Stimulated activated naive CD8-positive, alpha-beta T cell treated with anti-CD3 and anti-CD28 coated beads, Interleukin-15, Interleukin-2, amounts not matched to agents 100 ng/mL and 50 ng/mL, for 24 hours (primary cell): ENCODE measurements around the gene CCDC177.

Experiments used
- H3K27ac Mint-ChIP-seq: one replicate; pipeline ENCODE4 v1.8.0; 2021; ENCODE audit warnings: mild to moderate bottlenecking, mixed read lengths
- H3K27me3 Mint-ChIP-seq: one replicate; pipeline ENCODE4 v1.8.0; 2021; ENCODE audit warnings: mixed read lengths
- H3K36me3 Mint-ChIP-seq: one replicate; pipeline ENCODE4 v1.8.0; 2021; ENCODE audit warnings: low read depth, mixed read lengths
- H3K4me1 Mint-ChIP-seq: one replicate; pipeline ENCODE4 v1.8.0; 2021; ENCODE audit warnings: low read depth, mixed read lengths
- H3K4me3 Mint-ChIP-seq: one replicate; pipeline ENCODE4 v1.8.0; 2021; ENCODE audit warnings: mild to moderate bottlenecking, mixed read lengths
- H3K9me3 Mint-ChIP-seq: one replicate; pipeline ENCODE4 v1.8.0; 2021; ENCODE audit warnings: mixed read lengths

The CCDC177 gene

GRCh38 chr14:69582829-69583228, 8.2 kb upstream of the CCDC177 start:
- H3K36me3 Mint-ChIP-seq: no peaks in the 10 kb centered on the region
- no peaks in the 10 kb centered on the region for H3K4me1 Mint-ChIP-seq
- peaks cover 11% of the 10 kb centered on the region for H3K27me3 Mint-ChIP-seq
- no peaks in the 10 kb centered on the region for H3K9me3 Mint-ChIP-seq
- H3K4me3 Mint-ChIP-seq: no peak overlapping the region
- H3K27ac Mint-ChIP-seq: no peak overlapping the region

DNA sequence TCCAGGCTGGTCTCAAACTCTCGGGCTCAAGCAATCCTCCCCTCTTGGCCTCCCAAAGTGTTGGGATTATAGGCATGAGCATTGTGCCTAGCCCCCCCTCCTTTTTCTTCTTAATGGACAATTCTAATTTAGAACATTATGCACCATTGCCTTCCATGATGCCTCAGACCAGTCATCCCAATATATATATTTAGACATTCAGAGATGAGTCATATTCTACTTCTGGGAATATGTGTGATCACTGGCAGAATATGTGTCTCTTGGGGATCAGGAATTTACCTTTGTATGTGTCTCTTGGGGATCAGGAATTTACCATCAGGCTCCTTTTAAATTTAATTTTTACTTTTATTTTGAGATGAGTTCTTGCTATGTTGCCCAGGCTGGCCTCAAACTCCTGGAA, 7.5 kb upstream of the CCDC177 start:
- H3K36me3 Mint-ChIP-seq: no peaks in the 10 kb centered on the region

GRCh38 chr14:69581316-69581935, 6.8 kb upstream of the CCDC177 start:
- Mint-ChIP-seq H3K36me3 (no peaks in the 10 kb centered on the region), H3K9me3 (no peaks in the 10 kb centered on the region), H3K27ac (no peak overlapping the region), H3K4me3 (no peak overlapping the region), H3K4me1 (no peaks in the 10 kb centered on the region), H3K27me3 (peaks cover 14% of the 10 kb centered on the region)

More for the DNA sequence above, 7.5 kb upstream of the CCDC177 start:
- H3K4me3 Mint-ChIP-seq: no peak overlapping the region
- no peak overlapping the region for H3K27ac Mint-ChIP-seq
- peaks cover 11% of the 10 kb centered on the region for H3K27me3 Mint-ChIP-seq
- no peaks in the 10 kb centered on the region for H3K4me1 Mint-ChIP-seq
- no peaks in the 10 kb centered on the region for H3K9me3 Mint-ChIP-seq

DNA sequence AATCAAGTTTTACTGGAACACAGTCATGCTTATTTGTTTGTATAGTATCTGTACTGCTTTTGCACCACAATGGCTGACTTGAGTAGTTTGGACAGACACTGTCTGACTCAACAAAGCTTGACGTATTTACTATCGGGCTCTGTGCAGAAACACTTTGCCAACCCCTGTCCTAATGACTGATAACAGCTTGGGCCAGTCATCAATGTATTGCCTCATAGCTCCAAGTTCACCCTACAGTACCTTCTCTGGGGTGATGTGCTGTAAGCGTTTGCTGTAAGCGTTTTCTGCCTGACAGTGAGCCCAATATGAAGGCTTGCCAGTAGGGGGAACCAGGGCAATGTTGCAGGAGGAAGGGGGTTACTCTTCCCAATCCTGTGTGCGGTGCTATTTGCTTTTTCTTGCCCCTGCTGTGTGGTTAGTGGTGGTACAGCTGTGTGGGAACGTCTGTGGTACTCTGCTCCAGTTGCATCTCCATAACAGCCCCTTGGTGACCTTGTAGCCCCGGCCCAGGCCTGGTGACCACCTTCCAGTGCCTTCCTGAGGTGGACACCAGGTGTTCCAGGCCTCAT, 5.4 kb upstream of the CCDC177 start:
- H3K27ac Mint-ChIP-seq: no peak overlapping the region
- no peaks in the 10 kb centered on the region for H3K36me3 Mint-ChIP-seq
- H3K4me1 Mint-ChIP-seq: no peaks in the 10 kb centered on the region
- H3K4me3 Mint-ChIP-seq: no peak overlapping the region
- no peaks in the 10 kb centered on the region for H3K9me3 Mint-ChIP-seq
- H3K27me3 Mint-ChIP-seq: peaks cover 24% of the 10 kb centered on the region

DNA sequence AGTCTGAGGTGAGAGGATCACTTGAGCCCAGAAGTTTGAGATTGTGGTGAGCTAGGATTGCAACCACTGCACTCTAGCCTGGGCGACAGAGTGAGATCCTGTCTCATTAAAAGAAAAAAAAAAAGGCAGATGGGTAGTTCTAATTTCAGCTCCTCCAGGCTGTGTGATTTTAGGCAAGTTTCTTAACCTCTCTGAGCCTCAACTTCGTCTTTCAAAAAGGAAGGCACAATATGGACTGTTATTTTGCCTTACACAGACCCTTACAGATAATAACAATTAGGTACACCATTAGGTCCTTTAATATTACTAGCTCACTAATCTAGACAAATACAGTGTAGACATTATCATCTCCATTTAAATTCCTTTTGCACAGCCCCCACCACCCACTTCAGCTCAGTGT, 4.8 kb upstream of the CCDC177 start:
- Mint-ChIP-seq H3K4me3 (no peak overlapping the region), H3K4me1 (peaks cover 3% of the 10 kb centered on the region), H3K27ac (no peak overlapping the region), H3K9me3 (no peaks in the 10 kb centered on the region), H3K36me3 (no peaks in the 10 kb centered on the region), H3K27me3 (peaks cover 26% of the 10 kb centered on the region)

DNA sequence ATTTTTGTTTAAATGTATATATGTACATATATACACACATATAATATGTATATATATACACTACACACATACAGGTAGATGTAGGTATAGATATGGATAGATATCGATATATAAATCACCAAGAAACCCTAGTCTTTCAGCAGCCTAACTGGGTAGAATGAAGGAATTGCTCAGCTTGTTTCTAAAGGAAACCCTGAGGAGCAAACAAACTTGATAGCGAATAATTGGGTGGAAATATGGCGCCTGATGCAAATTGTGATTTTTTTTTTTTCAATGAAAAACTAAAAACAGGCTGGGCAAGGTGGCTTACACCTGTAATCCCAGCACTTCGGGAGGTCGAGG, 254 bp upstream of the CCDC177 start:
- no peaks in the 10 kb centered on the region for H3K9me3 Mint-ChIP-seq
- H3K4me1 Mint-ChIP-seq: peaks cover 8% of the 10 kb centered on the region
- H3K27me3 Mint-ChIP-seq: peaks cover 54% of the 10 kb centered on the region
- H3K36me3 Mint-ChIP-seq: no peaks in the 10 kb centered on the region
- peak overlapping the region; percentile 82 for H3K4me3 Mint-ChIP-seq
- H3K27ac Mint-ChIP-seq: no peak overlapping the region

- Mint-ChIP-seq H3K4me1 (peaks cover 8% of the 10 kb centered on the region), H3K36me3 (no peaks in the 10 kb centered on the region), H3K27me3 (peaks cover 61% of the 10 kb centered on the region), H3K9me3 (no peaks in the 10 kb centered on the region), H3K27ac (no peak overlapping the region), H3K4me3 (peak overlapping the region; percentile 82)
These were observed 824 bp downstream of the CCDC177 start for GRCh38 chr14:69573831-69574262.

DNA sequence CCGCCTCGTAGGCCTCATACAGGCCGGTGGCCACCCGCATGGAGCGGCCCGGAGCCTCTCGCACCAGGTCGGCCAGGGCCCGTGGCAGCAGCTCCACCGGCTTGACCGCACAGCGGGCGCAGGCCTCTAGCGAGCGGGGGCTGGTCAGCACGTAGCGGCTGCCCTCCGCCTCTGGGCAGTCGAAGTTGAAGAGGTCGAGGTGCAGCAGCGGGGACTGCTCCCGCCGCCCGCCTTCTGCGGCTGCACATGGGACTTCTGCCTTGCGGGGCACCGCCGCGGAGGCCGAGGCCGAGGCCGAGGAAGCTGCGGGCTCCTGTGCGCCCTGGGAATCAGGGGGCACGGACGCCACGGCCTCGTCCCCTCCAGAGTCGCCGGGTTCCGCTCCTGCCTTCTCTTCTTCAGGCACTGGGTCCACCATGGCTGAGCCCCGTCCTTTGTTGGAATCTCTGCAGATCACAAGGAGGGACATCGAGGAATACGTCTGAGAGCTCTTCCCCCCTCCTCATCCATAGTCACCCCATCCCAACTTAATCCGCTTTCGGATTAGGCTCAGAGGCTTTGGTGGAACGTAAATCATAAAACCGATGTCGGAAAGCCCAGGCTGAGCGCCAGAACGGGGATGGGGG, 1.4 kb downstream of the CCDC177 start:
- Mint-ChIP-seq H3K9me3 (no peaks in the 10 kb centered on the region), H3K27ac (no peak overlapping the region), H3K27me3 (peaks cover 65% of the 10 kb centered on the region), H3K36me3 (no peaks in the 10 kb centered on the region), H3K4me1 (peaks cover 8% of the 10 kb centered on the region), H3K4me3 (peak overlapping the region; percentile 30)

- Mint-ChIP-seq H3K27ac (no peak overlapping the region), H3K9me3 (no peaks in the 10 kb centered on the region), H3K36me3 (no peaks in the 10 kb centered on the region), H3K4me3 (peak overlapping the region; percentile 7), H3K4me1 (peaks cover 8% of the 10 kb centered on the region), H3K27me3 (peaks cover 70% of the 10 kb centered on the region)
These were observed 1.9 kb downstream of the CCDC177 start for GRCh38 chr14:69572841-69573135.

DNA sequence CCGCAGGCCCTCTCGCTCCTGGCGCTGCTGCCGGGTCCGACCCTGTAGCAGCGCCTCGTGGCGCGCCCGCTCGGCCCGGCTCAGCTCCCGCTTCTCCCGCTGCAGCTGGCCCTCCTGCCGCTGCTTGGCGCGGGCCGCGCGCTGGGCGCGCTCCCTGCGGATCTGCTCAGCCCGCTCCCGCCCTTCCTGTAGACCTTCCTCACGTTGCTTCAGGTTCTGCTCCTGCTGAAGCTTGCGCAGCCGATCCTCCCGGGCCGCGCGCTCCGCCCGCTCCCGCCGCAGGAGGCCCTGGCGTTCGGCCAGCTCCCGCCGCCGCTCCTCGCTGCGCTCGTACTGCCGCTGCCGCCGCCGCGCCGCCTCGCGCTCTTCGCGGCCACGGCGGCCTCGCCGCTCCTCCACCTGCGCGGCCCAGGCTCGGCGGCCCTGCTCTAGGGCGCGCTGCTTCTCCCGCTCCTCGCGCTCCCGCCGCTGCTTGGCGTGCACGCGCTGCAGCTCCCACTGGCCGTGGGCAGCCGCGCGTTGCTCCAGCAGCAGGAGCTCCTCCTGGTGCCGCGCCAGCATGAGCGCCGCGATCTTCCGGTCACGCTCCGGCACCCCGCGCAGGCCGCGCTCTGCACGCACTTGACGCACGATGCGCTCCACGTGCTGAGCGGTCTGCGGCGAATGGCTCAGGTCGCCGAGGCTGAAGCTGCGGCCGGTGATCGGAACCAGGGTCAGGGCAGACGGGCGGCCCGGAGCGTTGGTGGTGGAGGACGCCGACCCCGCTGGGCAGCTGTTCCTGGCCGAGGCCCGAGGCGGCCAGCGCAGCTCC, 2.4 kb downstream of the CCDC177 start:
- no peak overlapping the region for H3K27ac Mint-ChIP-seq
- H3K4me3 Mint-ChIP-seq: peak overlapping the region; percentile 17
- peaks cover 76% of the 10 kb centered on the region for H3K27me3 Mint-ChIP-seq
- H3K9me3 Mint-ChIP-seq: no peaks in the 10 kb centered on the region
- peaks cover 8% of the 10 kb centered on the region for H3K4me1 Mint-ChIP-seq
- no peaks in the 10 kb centered on the region for H3K36me3 Mint-ChIP-seq

- Mint-ChIP-seq H3K4me3 (peak overlapping the region; percentile 17), H3K27me3 (peaks cover 79% of the 10 kb centered on the region), H3K27ac (no peak overlapping the region), H3K9me3 (no peaks in the 10 kb centered on the region), H3K4me1 (peaks cover 8% of the 10 kb centered on the region), H3K36me3 (no peaks in the 10 kb centered on the region)
These were observed 3.1 kb downstream of the CCDC177 start for GRCh38 chr14:69571449-69572029.

DNA sequence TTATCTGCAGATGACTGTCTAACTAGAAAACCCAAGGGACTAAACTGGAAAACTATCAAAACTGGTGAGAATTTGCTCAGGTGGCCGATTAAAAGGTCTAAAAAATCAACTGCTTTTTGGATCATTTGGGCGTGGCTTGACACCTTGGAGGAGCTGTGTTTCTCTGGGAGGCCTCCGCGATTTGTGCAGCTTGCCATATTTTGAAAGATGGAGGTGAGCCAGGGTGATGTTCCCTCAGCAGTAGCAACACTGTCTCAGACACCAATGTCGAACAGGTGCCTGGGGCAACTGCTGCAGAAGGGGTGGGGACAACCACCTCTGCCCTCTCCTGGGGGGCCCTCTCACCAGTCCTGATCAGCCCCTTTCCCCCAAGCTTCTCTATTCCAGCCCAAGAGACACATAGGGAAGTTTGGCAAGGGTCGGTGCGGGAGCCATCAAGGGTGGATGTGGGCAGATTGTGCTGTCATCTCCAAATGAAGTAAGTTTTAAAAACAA, 3.8 kb downstream of the CCDC177 start:
- peaks cover 79% of the 10 kb centered on the region for H3K27me3 Mint-ChIP-seq
- no peaks in the 10 kb centered on the region for H3K36me3 Mint-ChIP-seq
- H3K4me1 Mint-ChIP-seq: peaks cover 8% of the 10 kb centered on the region
- no peak overlapping the region for H3K4me3 Mint-ChIP-seq
- no peaks in the 10 kb centered on the region for H3K9me3 Mint-ChIP-seq
- no peak overlapping the region for H3K27ac Mint-ChIP-seq

DNA sequence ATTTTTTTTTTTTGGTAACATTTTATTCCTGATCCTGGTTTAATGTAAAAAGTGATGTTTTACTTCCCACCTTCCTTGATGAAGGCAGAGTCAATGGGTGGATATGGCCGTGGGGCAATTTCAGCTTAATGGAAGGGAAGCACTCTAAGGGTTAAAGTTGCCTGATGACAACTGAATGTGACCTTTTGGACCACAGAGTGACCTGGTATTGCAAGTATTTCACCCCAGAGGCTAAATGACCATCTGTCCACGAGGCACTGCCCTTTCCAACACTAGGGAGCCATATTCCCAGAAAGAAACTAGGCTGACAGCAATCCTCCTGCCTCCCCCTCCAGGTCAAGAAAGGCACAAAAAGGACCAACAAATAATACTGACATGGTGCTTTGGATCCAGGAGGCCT, 4.8 kb downstream of the CCDC177 start:
- no peaks in the 10 kb centered on the region for H3K36me3 Mint-ChIP-seq
- H3K4me3 Mint-ChIP-seq: no peak overlapping the region
- no peak overlapping the region for H3K27ac Mint-ChIP-seq
- peaks cover 75% of the 10 kb centered on the region for H3K27me3 Mint-ChIP-seq
- no peaks in the 10 kb centered on the region for H3K9me3 Mint-ChIP-seq
- H3K4me1 Mint-ChIP-seq: peaks cover 8% of the 10 kb centered on the region

GRCh38 chr14:69567563-69567962, 7.1 kb downstream of the CCDC177 start:
- peaks cover 68% of the 10 kb centered on the region for H3K27me3 Mint-ChIP-seq
- H3K4me1 Mint-ChIP-seq: no peaks in the 10 kb centered on the region
- no peak overlapping the region for H3K27ac Mint-ChIP-seq
- H3K9me3 Mint-ChIP-seq: no peaks in the 10 kb centered on the region
- no peak overlapping the region for H3K4me3 Mint-ChIP-seq
- no peaks in the 10 kb centered on the region for H3K36me3 Mint-ChIP-seq

DNA sequence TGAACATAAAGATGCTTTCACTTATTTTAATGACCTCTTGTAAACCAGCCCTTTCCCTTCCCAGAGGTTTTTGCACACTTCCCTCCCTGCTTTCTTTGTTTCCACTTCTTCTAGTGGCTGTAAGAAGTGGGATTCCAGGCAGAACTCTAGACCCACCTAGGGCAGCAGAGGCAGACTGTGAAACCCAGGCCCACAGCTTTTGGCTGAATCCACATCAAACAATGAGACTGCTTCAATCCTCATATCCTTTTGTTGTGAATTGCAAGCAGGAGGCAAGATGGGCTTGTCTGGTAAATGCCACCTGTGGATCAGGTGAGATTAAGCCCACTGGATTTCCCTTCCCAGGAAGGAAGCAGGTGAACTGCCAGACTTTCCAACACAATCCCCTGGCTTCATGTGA, 12.8 kb downstream of the CCDC177 start:
- Mint-ChIP-seq H3K9me3 (no peaks in the 10 kb centered on the region), H3K27ac (no peak overlapping the region), H3K27me3 (peaks cover 37% of the 10 kb centered on the region)

More for the DNA sequence above, 12.8 kb downstream of the CCDC177 start:
- H3K4me3 Mint-ChIP-seq: no peak overlapping the region
- no peaks in the 10 kb centered on the region for H3K36me3 Mint-ChIP-seq
- no peaks in the 10 kb centered on the region for H3K4me1 Mint-ChIP-seq
